Astrocyte (in vitro differentiated cells and primary cell): ENCODE results near the gene LYL1.

Experiments used
- EZH2 ChIP-seq: IDR thresholded peaks from 2 replicates; pipeline ENCODE4 v1.6.1; 2012; ENCODE audit warnings: mild to moderate bottlenecking, low read length, inconsistent platforms; ENCODE audit not compliant: insufficient read depth
- TF ChIP-seq, protein P1 (sequence below): IDR thresholded peaks from 2 replicates; pipeline ENCODE4 v1.5.1; 2011; ENCODE audit warnings: low read depth, mild to moderate bottlenecking, inconsistent platforms, low read length, moderate library complexity; ENCODE audit not compliant: insufficient read depth

DNA sequence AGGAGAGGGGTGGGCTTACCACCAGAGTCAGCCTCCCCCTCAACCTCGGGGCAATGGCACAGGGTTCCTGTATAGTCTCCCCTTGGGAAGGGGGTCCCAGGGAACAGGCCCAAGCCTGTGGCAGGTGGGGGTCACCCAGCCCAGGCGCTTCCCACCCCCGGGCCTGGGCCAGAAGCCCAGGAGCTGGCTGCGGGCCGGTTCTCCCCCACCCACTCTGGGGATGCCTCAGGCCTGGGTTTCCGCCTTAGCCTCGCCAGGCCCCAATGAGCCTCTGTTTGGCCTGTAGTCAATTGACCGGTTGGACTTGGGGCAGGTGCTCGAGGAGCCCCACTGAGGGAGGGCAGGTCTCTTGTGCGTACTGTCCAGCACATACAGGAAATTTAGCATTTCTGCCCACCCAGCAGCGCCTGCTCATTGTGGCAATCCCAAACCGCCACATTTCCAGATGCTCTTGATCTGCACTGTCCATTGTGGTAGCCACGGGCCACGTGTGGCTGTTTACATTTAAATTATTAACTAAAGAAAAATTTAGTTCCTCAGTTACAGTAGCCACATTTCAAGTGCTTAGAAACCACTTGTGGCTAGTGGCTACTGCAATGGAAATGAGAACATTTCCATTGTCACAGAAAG lies 9.9 kb downstream of the LYL1 start:
- TF ChIP-seq, protein P1, sequence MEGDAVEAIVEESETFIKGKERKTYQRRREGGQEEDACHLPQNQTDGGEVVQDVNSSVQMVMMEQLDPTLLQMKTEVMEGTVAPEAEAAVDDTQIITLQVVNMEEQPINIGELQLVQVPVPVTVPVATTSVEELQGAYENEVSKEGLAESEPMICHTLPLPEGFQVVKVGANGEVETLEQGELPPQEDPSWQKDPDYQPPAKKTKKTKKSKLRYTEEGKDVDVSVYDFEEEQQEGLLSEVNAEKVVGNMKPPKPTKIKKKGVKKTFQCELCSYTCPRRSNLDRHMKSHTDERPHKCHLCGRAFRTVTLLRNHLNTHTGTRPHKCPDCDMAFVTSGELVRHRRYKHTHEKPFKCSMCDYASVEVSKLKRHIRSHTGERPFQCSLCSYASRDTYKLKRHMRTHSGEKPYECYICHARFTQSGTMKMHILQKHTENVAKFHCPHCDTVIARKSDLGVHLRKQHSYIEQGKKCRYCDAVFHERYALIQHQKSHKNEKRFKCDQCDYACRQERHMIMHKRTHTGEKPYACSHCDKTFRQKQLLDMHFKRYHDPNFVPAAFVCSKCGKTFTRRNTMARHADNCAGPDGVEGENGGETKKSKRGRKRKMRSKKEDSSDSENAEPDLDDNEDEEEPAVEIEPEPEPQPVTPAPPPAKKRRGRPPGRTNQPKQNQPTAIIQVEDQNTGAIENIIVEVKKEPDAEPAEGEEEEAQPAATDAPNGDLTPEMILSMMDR, result no peak
- no peak for TF ChIP-seq EZH2
